ENCODE results near the gene INSRR.

INSRR gene

GRCh38 chr1:156856282-156856785 lies 2.6 kb downstream of the INSRR start:
- Histone ChIP-seq H3K4me2 (ENCODE audit: insufficient read depth, low read length) (no peak overlapping the region), H3K79me2 (ENCODE audit: insufficient read depth, low read length) (no peaks in the 10 kb centered on the region), H3K27ac (ENCODE audit: low read length) (no peak overlapping the region), H2AFZ (ENCODE audit: low read depth, low read length) (no peak overlapping the region), H3K9me3 (ENCODE audit: insufficient read depth, low read length, severe bottlenecking) (no peaks in the 10 kb centered on the region), H3K9ac (ENCODE audit: low read depth, low read length) (no peak overlapping the region), H3K27me3 (ENCODE audit: insufficient read depth, low read length, poor library complexity) (peaks cover 49% of the 10 kb centered on the region), H4K20me1 (ENCODE audit: insufficient read depth, low read length) (peaks cover 7% of the 10 kb centered on the region), H3K4me1 (ENCODE audit: insufficient read depth, low read length) (peaks cover 13% of the 10 kb centered on the region), H3K36me3 (ENCODE audit: insufficient read depth, low read length) (no peaks in the 10 kb centered on the region), H3K4me3 (ENCODE audit: low read depth in 1 of 2, low read length in 2 of 2) (no peak overlapping the region)
- no peak for DNase-seq
- no peak for ATAC-seq (ENCODE audit: insufficient read depth, low read depth)
- TF ChIP-seq, protein P1, sequence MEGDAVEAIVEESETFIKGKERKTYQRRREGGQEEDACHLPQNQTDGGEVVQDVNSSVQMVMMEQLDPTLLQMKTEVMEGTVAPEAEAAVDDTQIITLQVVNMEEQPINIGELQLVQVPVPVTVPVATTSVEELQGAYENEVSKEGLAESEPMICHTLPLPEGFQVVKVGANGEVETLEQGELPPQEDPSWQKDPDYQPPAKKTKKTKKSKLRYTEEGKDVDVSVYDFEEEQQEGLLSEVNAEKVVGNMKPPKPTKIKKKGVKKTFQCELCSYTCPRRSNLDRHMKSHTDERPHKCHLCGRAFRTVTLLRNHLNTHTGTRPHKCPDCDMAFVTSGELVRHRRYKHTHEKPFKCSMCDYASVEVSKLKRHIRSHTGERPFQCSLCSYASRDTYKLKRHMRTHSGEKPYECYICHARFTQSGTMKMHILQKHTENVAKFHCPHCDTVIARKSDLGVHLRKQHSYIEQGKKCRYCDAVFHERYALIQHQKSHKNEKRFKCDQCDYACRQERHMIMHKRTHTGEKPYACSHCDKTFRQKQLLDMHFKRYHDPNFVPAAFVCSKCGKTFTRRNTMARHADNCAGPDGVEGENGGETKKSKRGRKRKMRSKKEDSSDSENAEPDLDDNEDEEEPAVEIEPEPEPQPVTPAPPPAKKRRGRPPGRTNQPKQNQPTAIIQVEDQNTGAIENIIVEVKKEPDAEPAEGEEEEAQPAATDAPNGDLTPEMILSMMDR (IDR thresholded peaks at IDR 0.05; ENCODE audit: borderline replicate concordance, extremely low read depth, low read length, poor library complexity, severe bottlenecking) = no peak

GRCh38 chr1:156854634-156855033 lies 4.3 kb downstream of the INSRR start:
- H3K79me2 ChIP-seq (ENCODE audit: insufficient read depth, low read length) = no peaks in the 10 kb centered on the region
- H3K4me3 ChIP-seq (ENCODE audit: low read depth in 1 of 2, low read length in 2 of 2) = no peak overlapping the region
- H4K20me1 ChIP-seq (ENCODE audit: insufficient read depth, low read length) = peaks cover 3% of the 10 kb centered on the region; the same call in 1 of the 2 replicates
- peaks cover 32% of the 10 kb centered on the region for H3K27me3 ChIP-seq (ENCODE audit: insufficient read depth, low read length, poor library complexity)
- no peaks in the 10 kb centered on the region for H3K4me1 ChIP-seq (ENCODE audit: insufficient read depth, low read length)
- no peaks in the 10 kb centered on the region for H3K9me3 ChIP-seq (ENCODE audit: insufficient read depth, low read length, severe bottlenecking)
- H3K36me3 ChIP-seq (ENCODE audit: insufficient read depth, low read length) = no peaks in the 10 kb centered on the region
- H2AFZ ChIP-seq (ENCODE audit: low read depth, low read length) = no peak overlapping the region
- no peak overlapping the region for H3K27ac ChIP-seq (ENCODE audit: low read length)
- no peak overlapping the region for H3K4me2 ChIP-seq (ENCODE audit: insufficient read depth, low read length)
- DNase-seq (no peak), ATAC-seq (ENCODE audit: insufficient read depth, low read depth) (no peak)
- no peak for TF ChIP-seq EZH2 (IDR thresholded peaks at IDR 0.05; ENCODE audit: borderline replicate concordance, low read depth, low read length, severe bottlenecking)
- TF ChIP-seq, protein P1 (IDR thresholded peaks at IDR 0.05; ENCODE audit: borderline replicate concordance, extremely low read depth, low read length, poor library complexity, severe bottlenecking) = no peak
- no peak overlapping the region for H3K9ac ChIP-seq (ENCODE audit: low read depth, low read length)

GRCh38 chr1:156853761-156854160 lies 5.2 kb downstream of the INSRR start:
- Histone ChIP-seq H3K4me3 (ENCODE audit: low read depth in 1 of 2, low read length in 2 of 2) (no peak overlapping the region), H4K20me1 (ENCODE audit: insufficient read depth, low read length) (no peaks in the 10 kb centered on the region), H3K9me3 (ENCODE audit: insufficient read depth, low read length, severe bottlenecking) (no peaks in the 10 kb centered on the region), H3K9ac (ENCODE audit: low read depth, low read length) (no peak overlapping the region), H3K36me3 (ENCODE audit: insufficient read depth, low read length) (no peaks in the 10 kb centered on the region), H3K4me1 (ENCODE audit: insufficient read depth, low read length) (no peaks in the 10 kb centered on the region), H3K27me3 (ENCODE audit: insufficient read depth, low read length, poor library complexity) (peaks cover 23% of the 10 kb centered on the region), H3K27ac (ENCODE audit: low read length) (no peak overlapping the region), H3K79me2 (ENCODE audit: insufficient read depth, low read length) (no peaks in the 10 kb centered on the region), H2AFZ (ENCODE audit: low read depth, low read length) (no peak overlapping the region), H3K4me2 (ENCODE audit: insufficient read depth, low read length) (no peak overlapping the region)
- DNase-seq (no peak), ATAC-seq (ENCODE audit: insufficient read depth, low read depth) (no peak)
- no peak for TF ChIP-seq EZH2 (IDR thresholded peaks at IDR 0.05; ENCODE audit: borderline replicate concordance, low read depth, low read length, severe bottlenecking)
- TF ChIP-seq, protein P1 (IDR thresholded peaks at IDR 0.05; ENCODE audit: borderline replicate concordance, extremely low read depth, low read length, poor library complexity, severe bottlenecking) = no peak

DNA sequence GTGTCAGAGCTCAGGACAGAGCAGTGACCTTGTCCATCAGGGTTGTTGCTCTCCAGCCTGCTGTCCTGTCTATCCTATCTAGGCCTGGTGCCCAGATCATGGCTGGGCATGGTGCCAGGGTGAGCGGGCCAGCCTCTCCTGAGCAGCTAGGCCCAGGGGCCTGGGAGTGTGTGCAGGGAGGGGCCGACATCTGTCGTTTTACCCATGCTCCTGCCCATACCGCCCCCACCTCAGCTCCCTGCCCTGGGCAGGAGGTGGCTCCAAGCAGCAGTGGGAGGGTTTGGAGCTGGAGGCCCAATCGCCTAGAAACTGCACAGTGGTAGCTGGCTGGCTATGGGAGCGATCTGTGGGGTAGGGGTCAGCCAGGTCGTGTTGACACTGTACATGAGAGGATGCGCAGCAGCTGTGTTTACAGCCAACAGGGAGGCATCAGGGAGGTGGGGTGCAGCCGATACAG lies 6.5 kb downstream of the INSRR start:
- Histone ChIP-seq H3K36me3 (ENCODE audit: insufficient read depth, low read length) (no peaks in the 10 kb centered on the region), H4K20me1 (ENCODE audit: insufficient read depth, low read length) (no peaks in the 10 kb centered on the region), H3K4me3 (ENCODE audit: low read depth in 1 of 2, low read length in 2 of 2) (no peak overlapping the region), H3K9me3 (ENCODE audit: insufficient read depth, low read length, severe bottlenecking) (no peaks in the 10 kb centered on the region), H3K4me1 (ENCODE audit: insufficient read depth, low read length) (no peaks in the 10 kb centered on the region), H3K27me3 (ENCODE audit: insufficient read depth, low read length, poor library complexity) (peaks cover 11% of the 10 kb centered on the region), H3K27ac (ENCODE audit: low read length) (no peak overlapping the region), H3K4me2 (ENCODE audit: insufficient read depth, low read length) (no peak overlapping the region), H3K9ac (ENCODE audit: low read depth, low read length) (no peak overlapping the region), H2AFZ (ENCODE audit: low read depth, low read length) (no peak overlapping the region), H3K79me2 (ENCODE audit: insufficient read depth, low read length) (no peaks in the 10 kb centered on the region)
- no peak for ATAC-seq (ENCODE audit: insufficient read depth, low read depth)
- no peak for DNase-seq
- no peak for TF ChIP-seq EZH2 (IDR thresholded peaks at IDR 0.05; ENCODE audit: borderline replicate concordance, low read depth, low read length, severe bottlenecking)

Measured in DND-41 (cell line).